Naive thymus-derived CD4-positive, alpha-beta T cell (primary cell): Measurements from ENCODE around the gene RBFOX2. TPM values are rescaled to one million over a fixed set of nuclear protein-coding genes. Genes with fewer than 3 reads are reported as not detected.

Experiments
- ATAC-seq: fragments of 150-1000 bp; cut with Tn5 transposase; 2 replicates; pipeline ENCODE4 v1.10.0; 2021; ENCODE audit warnings: mild to moderate bottlenecking, moderate library complexity
- CTCF ChIA-PET: fragments of 350-600 bp; sonication (Branson Sonifier 250); formaldehyde crosslinking; loops from one replicate; lab custom pipeline; 2021; ENCODE audit warnings: antibody characterized with exemption; lab: Charles Lee
- POLR2A ChIA-PET: fragments of 350-600 bp; sonication (Branson Sonifier 250); formaldehyde crosslinking; loops from one replicate; lab custom pipeline; 2021; ENCODE audit warnings: antibody characterized with exemption, inconsistent platforms; lab: Charles Lee
- DNase-seq, 9 donors: peaks; one replicate each; pipeline versions ENCODE4 v3.0.0 to v3.0.0-alpha.2; 2020 to 2022; ENCODE audit warnings: mixed read lengths in 1 of 9
- H3K27ac ChIP-seq: one replicate; pipeline ENCODE4 v1.7.0; 2013; ENCODE audit warnings: mild to moderate bottlenecking, low read depth, low read length, moderate library complexity
- H3K27me3 ChIP-seq, 2 donors: one replicate each; pipeline ENCODE4 v1.7.0; 2013; ENCODE audit warnings: low read length in 2 of 2, mild to moderate bottlenecking in 2 of 2, moderate library complexity in 2 of 2; ENCODE audit not compliant: control insufficient read depth in 2 of 2, insufficient read depth in 2 of 2
- H3K36me3 ChIP-seq, 3 experiments: 1 replicate in 2 of 3; 2 replicates in 1 of 3; pipeline ENCODE4 v1.7.0; 2013; ENCODE audit warnings: low read length in 3 of 3, mild to moderate bottlenecking in 3 of 3, moderate library complexity in 1 of 3; ENCODE audit not compliant: insufficient read depth in 3 of 3, control insufficient read depth in 2 of 3
- H3K4me1 ChIP-seq, 2 donors: one replicate each; pipeline ENCODE4 v1.7.0; 2013; ENCODE audit warnings: low read length in 2 of 2, mild to moderate bottlenecking in 2 of 2, moderate library complexity in 1 of 2; ENCODE audit not compliant: control insufficient read depth in 2 of 2, insufficient read depth in 2 of 2
- H3K4me3 ChIP-seq: 2 replicates; pipeline ENCODE4 v1.7.0; 2013; ENCODE audit warnings: mild to moderate bottlenecking, low read length
- H3K9me3 ChIP-seq, 3 experiments: 1 replicate in 2 of 3; 2 replicates in 1 of 3; pipeline ENCODE4 v1.7.0; 2013; ENCODE audit warnings: low read length in 3 of 3; ENCODE audit not compliant: control insufficient read depth in 2 of 3
- H3K27ac Mint-ChIP-seq, 9 donors: one replicate each; pipeline ENCODE4 v1.8.0; 2020 to 2022; ENCODE audit warnings: mixed read lengths in 9 of 9, mild to moderate bottlenecking in 8 of 9, moderate library complexity in 5 of 9, inconsistent platforms in 2 of 9
- H3K27me3 Mint-ChIP-seq, 5 donors: one replicate each; pipeline ENCODE4 v1.8.0; 2021 to 2022; ENCODE audit warnings: mixed read lengths in 5 of 5, mild to moderate bottlenecking in 1 of 5
- H3K36me3 Mint-ChIP-seq, 5 donors: one replicate each; pipeline ENCODE4 v1.8.0; 2020 to 2022; ENCODE audit warnings: mixed read lengths in 5 of 5, mild to moderate bottlenecking in 3 of 5, inconsistent platforms in 1 of 5
- H3K4me1 Mint-ChIP-seq, 7 donors: one replicate each; pipeline ENCODE4 v1.8.0; 2020 to 2022; ENCODE audit warnings: mixed read lengths in 7 of 7, mild to moderate bottlenecking in 3 of 7, inconsistent platforms in 1 of 7
- H3K4me3 Mint-ChIP-seq, 10 donors: one replicate each; pipeline ENCODE4 v1.8.0; 2020 to 2022; ENCODE audit warnings: mild to moderate bottlenecking in 10 of 10, mixed read lengths in 10 of 10, moderate library complexity in 6 of 10, inconsistent platforms in 2 of 10
- H3K9me3 Mint-ChIP-seq, 11 donors: one replicate each; pipeline ENCODE4 v1.8.0; 2020 to 2022; ENCODE audit warnings: mixed read lengths in 11 of 11, mild to moderate bottlenecking in 4 of 11, inconsistent platforms in 1 of 11, moderate library complexity in 1 of 11
- intact Hi-C, 2 donors: fragments of 100-400 bp; cut with micrococcal nuclease; formaldehyde crosslinking; loops; one replicate each; pipeline ENCODE4 v1.15.1; 2023
- polyA plus RNA-seq, 2 donors: library from polyadenylated mRNA; unstranded; fragments of 300-500 nt; fragmentation: Illumina TruSeq; gene quantifications; one replicate each; pipeline ENCODE4 v1.2.3, GENCODE V29; 2021
- total RNA-seq, 6 experiments: library from RNA in 5 of 6; stranded (reverse) in 5 of 6; gene quantifications; 1 replicate in 5 of 6; 2 replicates in 1 of 6; pipeline ENCODE4 v1.2.3 and lab custom pipeline; 2021 to 2026

Gene RBFOX2
- total and polyA plus RNA-seq, 7 experiments from 2014 or later: 0.39 to 1.7 (median 1.1) TPM

GRCh38 chr22:35733791-35734516, 294.7 kb downstream of the RBFOX2 start:
- Histone ChIP-seq H3K4me1 (no peaks in the 10 kb centered on the region), H3K4me3 (no peak overlapping the region), H3K27me3 (no peaks in the 10 kb centered on the region), H3K36me3 (no peaks in the 10 kb centered on the region), H3K27ac (no peak overlapping the region), H3K9me3 (no peaks in the 10 kb centered on the region)
- Mint-ChIP-seq H3K4me3 (no peak overlapping the region), H3K27ac (peak overlapping the region in 1 of 9 donors; percentile 41), H3K4me1 (peaks cover 0 to 3% (median 0%) of the 10 kb centered on the region in 7 donors), H3K36me3 (peaks cover 0 to 5% (median 0%) of the 10 kb centered on the region in 5 donors), H3K9me3 (peaks cover 0 to 2% (median 0%) of the 10 kb centered on the region in 11 donors), H3K27me3 (peaks cover 0 to 17% (median 4%) of the 10 kb centered on the region in 5 donors)
- DNase-seq: no peak
- intact Hi-C loops: no loop called here
- ChIA-PET CTCF (no interaction called here), POLR2A (no interaction called here)
- no peak for ATAC-seq

- peaks cover 0 to 5% (median 0%) of the 10 kb centered on the region in 5 donors for H3K36me3 Mint-ChIP-seq
- Histone ChIP-seq H3K4me1 (no peaks in the 10 kb centered on the region), H3K36me3 (no peaks in the 10 kb centered on the region), H3K27me3 (no peaks in the 10 kb centered on the region), H3K9me3 (no peaks in the 10 kb centered on the region), H3K4me3 (no peak overlapping the region), H3K27ac (no peak overlapping the region)
- POLR2A ChIA-PET: no interaction called here
- peaks cover 0 to 17% (median 4%) of the 10 kb centered on the region in 5 donors for H3K27me3 Mint-ChIP-seq
- CTCF ChIA-PET: no interaction called here
- ATAC-seq (no peak), DNase-seq (no peak)
- H3K27ac Mint-ChIP-seq: no peak overlapping the region
- H3K9me3 Mint-ChIP-seq: peaks cover 0 to 2% (median 0%) of the 10 kb centered on the region in 11 donors
- intact Hi-C loops: no loop called here
- peaks cover 0 to 3% (median 0%) of the 10 kb centered on the region in 7 donors for H3K4me1 Mint-ChIP-seq
- H3K4me3 Mint-ChIP-seq: no peak overlapping the region
These were observed 295.6 kb downstream of the RBFOX2 start for GRCh38 chr22:35733036-35733435.

- Histone ChIP-seq H3K27me3 (no peaks in the 10 kb centered on the region), H3K4me1 (no peaks in the 10 kb centered on the region), H3K27ac (no peak overlapping the region), H3K9me3 (no peaks in the 10 kb centered on the region), H3K4me3 (no peak overlapping the region), H3K36me3 (no peaks in the 10 kb centered on the region)
- Mint-ChIP-seq H3K27me3 (peaks cover 0 to 17% (median 4%) of the 10 kb centered on the region in 5 donors), H3K4me3 (no peak overlapping the region), H3K36me3 (no peaks in the 10 kb centered on the region), H3K27ac (no peak overlapping the region), H3K9me3 (peaks cover 0 to 2% (median 0%) of the 10 kb centered on the region in 11 donors), H3K4me1 (peaks cover 0 to 3% (median 0%) of the 10 kb centered on the region in 7 donors)
- ChIA-PET POLR2A (no interaction called here), CTCF (no interaction called here)
- intact Hi-C loops: no loop called here
- DNase-seq: no peak
- no peak for ATAC-seq
These were observed 296.5 kb downstream of the RBFOX2 start for GRCh38 chr22:35732116-35732515.

GRCh38 chr22:35731321-35731720, 297.3 kb downstream of the RBFOX2 start:
- Mint-ChIP-seq H3K4me3 (no peak overlapping the region), H3K36me3 (no peaks in the 10 kb centered on the region), H3K4me1 (peaks cover 0 to 3% (median 0%) of the 10 kb centered on the region in 7 donors), H3K27ac (no peak overlapping the region), H3K9me3 (peaks cover 0 to 2% (median 0%) of the 10 kb centered on the region in 11 donors), H3K27me3 (peaks cover 0 to 17% (median 0%) of the 10 kb centered on the region in 5 donors)
- Histone ChIP-seq H3K9me3 (no peaks in the 10 kb centered on the region), H3K27me3 (no peaks in the 10 kb centered on the region), H3K4me3 (no peak overlapping the region), H3K36me3 (no peaks in the 10 kb centered on the region), H3K4me1 (no peaks in the 10 kb centered on the region), H3K27ac (no peak overlapping the region)
- no peak for DNase-seq
- intact Hi-C loops: no loop called here
- ChIA-PET POLR2A (no interaction called here), CTCF (no interaction called here)
- no peak for ATAC-seq

GRCh38 chr22:35729309-35729698, 299.3 kb downstream of the RBFOX2 start:
- Histone ChIP-seq H3K36me3 (no peaks in the 10 kb centered on the region), H3K9me3 (no peaks in the 10 kb centered on the region), H3K4me3 (no peak overlapping the region), H3K27me3 (no peaks in the 10 kb centered on the region), H3K27ac (no peak overlapping the region), H3K4me1 (no peaks in the 10 kb centered on the region)
- Mint-ChIP-seq H3K27me3 (peaks cover 0 to 17% (median 0%) of the 10 kb centered on the region in 5 donors), H3K9me3 (peaks cover 0 to 2% (median 0%) of the 10 kb centered on the region in 11 donors), H3K4me1 (peaks cover 0 to 2% (median 0%) of the 10 kb centered on the region in 7 donors), H3K4me3 (no peak overlapping the region), H3K36me3 (no peaks in the 10 kb centered on the region), H3K27ac (peak overlapping the region in 1 of 9 donors; percentile 53)
- no peak for DNase-seq
- no peak for ATAC-seq
- ChIA-PET CTCF (no interaction called here), POLR2A (no interaction called here)
- intact Hi-C loops: no loop called here

GRCh38 chr22:35728639-35729308, 299.9 kb downstream of the RBFOX2 start:
- Histone ChIP-seq H3K36me3 (no peaks in the 10 kb centered on the region), H3K27ac (no peak overlapping the region), H3K9me3 (no peaks in the 10 kb centered on the region), H3K4me3 (no peak overlapping the region), H3K4me1 (no peaks in the 10 kb centered on the region), H3K27me3 (no peaks in the 10 kb centered on the region)
- DNase-seq: no peak
- no peak for ATAC-seq
- H3K36me3 Mint-ChIP-seq: no peaks in the 10 kb centered on the region
- H3K27me3 Mint-ChIP-seq: peaks cover 0 to 17% (median 0%) of the 10 kb centered on the region in 5 donors
- POLR2A ChIA-PET: no interaction called here
- peaks cover 0 to 2% (median 0%) of the 10 kb centered on the region in 11 donors for H3K9me3 Mint-ChIP-seq
- peaks cover 0 to 2% (median 0%) of the 10 kb centered on the region in 7 donors for H3K4me1 Mint-ChIP-seq
- intact Hi-C loops: no loop called here
- CTCF ChIA-PET: no interaction called here
- H3K27ac Mint-ChIP-seq: no peak overlapping the region
- H3K4me3 Mint-ChIP-seq: no peak overlapping the region
